Trophoblast cell (in vitro differentiated cells and primary cell): ENCODE data around the gene OSCAR.

Experiments
- DNase-seq, 2 donors: peaks; one replicate each; pipeline ENCODE4 v3.0.0-alpha.2; 2016
- H2AFZ ChIP-seq: 2 replicates; pipeline ENCODE4 v1.6.1; 2013; ENCODE audit warnings: low read length, moderate library complexity, mild to moderate bottlenecking; ENCODE audit not compliant: insufficient read depth, poor library complexity
- H2AK5ac ChIP-seq: 2 replicates; pipeline ENCODE4 v1.6.1; 2013; ENCODE audit warnings: mild to moderate bottlenecking, low read length
- H2BK120ac ChIP-seq: 2 replicates; pipeline ENCODE4 v1.6.1; 2013; ENCODE audit warnings: low read length, mild to moderate bottlenecking, moderate library complexity; ENCODE audit not compliant: insufficient read depth, poor library complexity
- H2BK12ac ChIP-seq: 2 replicates; pipeline ENCODE4 v1.6.1; 2013; ENCODE audit warnings: mild to moderate bottlenecking, low read length, moderate library complexity
- H2BK5ac ChIP-seq: 2 replicates; pipeline ENCODE4 v1.6.1; 2013; ENCODE audit warnings: low read length, low read depth, moderate library complexity, mild to moderate bottlenecking; ENCODE audit not compliant: poor library complexity
- H3K14ac ChIP-seq: 2 replicates; pipeline ENCODE4 v1.6.1; 2013; ENCODE audit warnings: mild to moderate bottlenecking, low read length
- H3K18ac ChIP-seq: 2 replicates; pipeline ENCODE4 v1.6.1; 2013; ENCODE audit warnings: mild to moderate bottlenecking, low read length
- H3K23ac ChIP-seq: 2 replicates; pipeline ENCODE4 v1.6.1; 2013; ENCODE audit warnings: low read length
- H3K27ac ChIP-seq: 2 replicates; pipeline ENCODE4 v1.5.1; 2013; ENCODE audit warnings: low read depth, mild to moderate bottlenecking, inconsistent platforms, low read length, moderate library complexity
- H3K27me3 ChIP-seq: 2 replicates; pipeline ENCODE4 v1.6.1; 2013; ENCODE audit warnings: inconsistent platforms, mild to moderate bottlenecking, low read length, moderate library complexity; ENCODE audit not compliant: insufficient read depth
- H3K36me3 ChIP-seq, 2 experiments: 1 replicate in 1 of 2; 2 replicates in 1 of 2; pipeline ENCODE4 v1.6.1; 2013; ENCODE audit warnings: low read length in 2 of 2, mild to moderate bottlenecking in 2 of 2, moderate library complexity in 1 of 2; ENCODE audit not compliant: insufficient read depth in 2 of 2, control insufficient read depth in 1 of 2
- H3K4ac ChIP-seq: 2 replicates; pipeline ENCODE4 v1.6.1; 2013; ENCODE audit warnings: low read depth, mild to moderate bottlenecking, low read length, moderate library complexity
- H3K4me1 ChIP-seq, 2 experiments: 1 replicate in 1 of 2; 2 replicates in 1 of 2; pipeline ENCODE4 v1.6.1; 2013; ENCODE audit warnings: low read length in 2 of 2, mild to moderate bottlenecking in 2 of 2, moderate library complexity in 1 of 2; ENCODE audit not compliant: insufficient read depth in 2 of 2, control insufficient read depth in 1 of 2
- H3K4me2 ChIP-seq: 2 replicates; pipeline ENCODE4 v1.6.1; 2013; ENCODE audit warnings: inconsistent platforms, mild to moderate bottlenecking, low read length, moderate library complexity
- H3K4me3 ChIP-seq: 2 replicates; pipeline ENCODE4 v1.5.1; 2013; ENCODE audit warnings: mild to moderate bottlenecking, low read depth, low read length, inconsistent platforms
- H3K79me1 ChIP-seq: one replicate; pipeline ENCODE4 v1.6.1; 2013; ENCODE audit warnings: low read length
- H3K79me2 ChIP-seq: 2 replicates; pipeline ENCODE4 v1.6.1; 2013; ENCODE audit warnings: low read length, mild to moderate bottlenecking; ENCODE audit not compliant: control insufficient read depth, insufficient read depth, poor library complexity
- H3K9ac ChIP-seq: 2 replicates; pipeline ENCODE4 v1.6.1; 2013; ENCODE audit warnings: mild to moderate bottlenecking, low read length
- H3K9me3 ChIP-seq: 2 replicates; pipeline ENCODE4 v1.6.1; 2013; ENCODE audit warnings: low read depth, mild to moderate bottlenecking, control low read depth, inconsistent platforms, low read length; ENCODE audit not compliant: insufficient read depth
- H4K12ac ChIP-seq: 2 replicates; pipeline ENCODE4 v1.6.1; 2013; ENCODE audit warnings: low read depth, mild to moderate bottlenecking, low read length, moderate library complexity
- H4K8ac ChIP-seq: 2 replicates; pipeline ENCODE4 v1.6.1; 2013; ENCODE audit warnings: low read depth, mild to moderate bottlenecking, low read length, moderate library complexity
- H4K91ac ChIP-seq: one replicate; pipeline ENCODE4 v1.6.1; 2013; ENCODE audit warnings: low read depth, mild to moderate bottlenecking, low read length, moderate library complexity
- WGBS: extraction: QIAGEN DNeasy Blood & Tissue Kit; methylation state at CpG from one replicate; pipeline ENCODE4 v1.1.7; 2013; ENCODE audit warnings: missing lambda C conversion rate; ENCODE audit not compliant: insufficient read length, insufficient coverage; ENCODE audit errors: extremely low coverage; 5-methylcytosine and 5-hydroxymethylcytosine counted together

The OSCAR gene

DNA sequence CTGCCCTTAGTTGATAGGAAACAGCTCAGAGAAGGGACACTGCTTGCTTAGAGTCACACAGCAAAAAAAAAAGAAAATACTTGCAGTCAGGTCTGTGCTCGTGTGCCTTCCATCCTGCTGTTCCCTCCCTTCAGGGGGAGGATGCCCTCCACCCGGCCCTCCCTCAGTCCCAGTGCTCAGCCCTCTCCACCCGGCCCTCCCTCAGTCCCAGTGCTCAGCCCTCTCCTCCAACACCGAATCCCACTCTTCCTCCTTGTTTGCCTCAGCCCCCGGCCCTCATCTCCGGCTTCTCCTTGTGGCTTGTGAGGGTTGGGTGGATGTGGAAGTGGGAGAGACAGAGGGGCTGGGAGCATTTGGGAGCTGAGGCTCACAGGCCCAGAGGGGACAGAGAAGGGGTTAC is 9.0 kb upstream of the OSCAR start:
- peaks cover 5% of the 10 kb centered on the region for H3K79me2 ChIP-seq
- H3K9me3 ChIP-seq, result no peaks in the 10 kb centered on the region
- no peak overlapping the region for H3K23ac ChIP-seq
- H3K14ac ChIP-seq, result no peak overlapping the region
- no peak overlapping the region for H2AFZ ChIP-seq
- no peak overlapping the region for H3K18ac ChIP-seq
- no peak overlapping the region for H2BK5ac ChIP-seq
- peaks cover 60 to 63% of the 10 kb centered on the region in 2 experiments for H3K36me3 ChIP-seq
- H2AK5ac ChIP-seq, result no peak overlapping the region
- H2BK120ac ChIP-seq, result no peak overlapping the region
- no peak for DNase-seq
- no peak overlapping the region for H3K4me3 ChIP-seq
- H4K12ac ChIP-seq, result no peak overlapping the region
- H3K4me1 ChIP-seq, result peaks cover 6 to 7% of the 10 kb centered on the region in 2 experiments
- peaks cover 4% of the 10 kb centered on the region for H3K79me1 ChIP-seq
- no peak overlapping the region for H4K8ac ChIP-seq
- no CpG with 5 or more reads among the region's 6 CpGs for WGBS
- no peak overlapping the region for H4K91ac ChIP-seq
- no peak overlapping the region for H3K4ac ChIP-seq
- no peak overlapping the region for H3K9ac ChIP-seq
- H3K27me3 ChIP-seq, result no peaks in the 10 kb centered on the region
- H2BK12ac ChIP-seq, result no peak overlapping the region
- H3K27ac ChIP-seq, result no peak overlapping the region
- H3K4me2 ChIP-seq, result no peak overlapping the region

DNA sequence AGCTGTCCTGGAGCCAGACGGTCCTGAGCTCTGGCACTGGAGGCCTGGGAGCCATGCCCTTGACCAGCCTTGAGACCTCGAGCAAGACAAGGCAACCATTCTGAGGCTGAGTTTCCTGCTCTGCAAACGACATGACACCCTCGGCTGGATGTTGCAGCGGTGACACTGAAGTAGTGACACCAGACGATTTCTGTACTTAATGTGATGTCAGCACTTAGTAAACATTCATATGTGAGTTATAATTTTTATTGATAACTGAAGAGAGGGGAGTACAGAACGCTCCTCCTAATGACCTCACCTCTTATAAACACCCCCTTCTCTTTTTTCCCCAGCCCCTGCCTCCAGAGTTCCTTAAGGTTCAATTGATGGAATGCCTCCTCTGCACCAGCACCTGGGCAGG is 7.9 kb upstream of the OSCAR start:
- Histone ChIP-seq H3K4ac (no peak overlapping the region), H3K14ac (no peak overlapping the region), H3K36me3 (peaks cover 56 to 61% of the 10 kb centered on the region in 2 experiments)

GRCh38 chr19:54107876-54108490 is 7.4 kb upstream of the OSCAR start:
- Histone ChIP-seq H4K12ac (no peak overlapping the region), H3K18ac (no peak overlapping the region), H3K4me2 (no peak overlapping the region), H2BK12ac (no peak overlapping the region), H3K27me3 (no peaks in the 10 kb centered on the region), H2AK5ac (no peak overlapping the region), H4K91ac (no peak overlapping the region), H3K79me2 (peaks cover 2% of the 10 kb centered on the region), H2BK120ac (no peak overlapping the region), H3K79me1 (peaks cover 2% of the 10 kb centered on the region), H2AFZ (no peak overlapping the region), H4K8ac (no peak overlapping the region), H3K23ac (no peak overlapping the region), H3K4me3 (no peak overlapping the region), H3K14ac (no peak overlapping the region), H3K4ac (no peak overlapping the region), H3K36me3 (peaks cover 56% of the 10 kb centered on the region in 2 experiments), H3K9ac (no peak overlapping the region), H3K9me3 (no peaks in the 10 kb centered on the region), H3K4me1 (peaks cover 0 to 4% of the 10 kb centered on the region in 2 experiments), H2BK5ac (no peak overlapping the region), H3K27ac (no peak overlapping the region)
- DNase-seq, result no peak
- no CpG with 5 or more reads among the region's 21 CpGs for WGBS

More for the DNA sequence above, 7.9 kb upstream of the OSCAR start:
- no peaks in the 10 kb centered on the region for H3K27me3 ChIP-seq
- H3K9ac ChIP-seq, result no peak overlapping the region
- H3K18ac ChIP-seq, result no peak overlapping the region
- H4K8ac ChIP-seq, result no peak overlapping the region
- H3K9me3 ChIP-seq, result no peaks in the 10 kb centered on the region
- H2BK12ac ChIP-seq, result no peak overlapping the region
- no peak overlapping the region for H4K12ac ChIP-seq
- H2BK120ac ChIP-seq, result no peak overlapping the region
- H3K4me3 ChIP-seq, result no peak overlapping the region
- DNase-seq, result no peak
- H2BK5ac ChIP-seq, result no peak overlapping the region
- no peaks in the 10 kb centered on the region for H3K79me1 ChIP-seq
- H2AK5ac ChIP-seq, result no peak overlapping the region
- H4K91ac ChIP-seq, result no peak overlapping the region
- H3K4me2 ChIP-seq, result no peak overlapping the region
- H3K23ac ChIP-seq, result no peak overlapping the region
- no peak overlapping the region for H2AFZ ChIP-seq
- H3K27ac ChIP-seq, result no peak overlapping the region
- no CpG with 5 or more reads among the region's 7 CpGs for WGBS
- peaks cover 0 to 2% of the 10 kb centered on the region in 2 experiments for H3K4me1 ChIP-seq
- H3K79me2 ChIP-seq, result no peaks in the 10 kb centered on the region

DNA sequence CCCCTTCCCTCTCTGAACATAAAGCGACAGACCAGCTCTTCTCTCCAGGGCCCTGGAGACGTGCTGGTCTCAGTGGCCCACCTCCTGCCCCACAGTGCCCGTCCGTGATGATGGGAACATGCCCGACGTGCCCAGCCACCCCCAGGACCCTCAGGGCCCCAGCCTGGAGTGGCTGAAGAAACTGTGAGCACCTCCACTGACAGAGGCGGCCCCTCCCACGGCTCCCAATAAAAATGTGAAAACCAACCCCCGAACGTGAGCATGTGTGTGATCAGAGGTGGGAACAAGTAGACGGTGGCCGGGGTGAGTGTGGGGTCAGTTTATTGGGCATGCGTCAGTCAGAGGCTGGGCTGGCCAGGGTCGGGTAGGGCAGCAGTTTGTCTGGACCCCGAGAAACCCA is 6.1 kb upstream of the OSCAR start:
- H3K36me3 ChIP-seq, result peaks cover 54 to 56% of the 10 kb centered on the region in 2 experiments
- H3K23ac ChIP-seq, result no peak overlapping the region
- no peak overlapping the region for H4K91ac ChIP-seq
- H3K27me3 ChIP-seq, result no peaks in the 10 kb centered on the region
- H3K18ac ChIP-seq, result no peak overlapping the region
- H3K4me3 ChIP-seq, result no peak overlapping the region
- no peak overlapping the region for H3K14ac ChIP-seq
- no peak overlapping the region for H2BK5ac ChIP-seq
- H2AFZ ChIP-seq, result no peak overlapping the region
- no peaks in the 10 kb centered on the region for H3K9me3 ChIP-seq
- H3K4ac ChIP-seq, result no peak overlapping the region
- H4K8ac ChIP-seq, result no peak overlapping the region
- peaks cover 7% of the 10 kb centered on the region for H3K79me1 ChIP-seq
- H3K9ac ChIP-seq, result no peak overlapping the region
- WGBS, result no CpG with 5 or more reads among the region's 15 CpGs
- no peak overlapping the region for H3K27ac ChIP-seq
- no peak for DNase-seq
- H2BK120ac ChIP-seq, result no peak overlapping the region
- H2AK5ac ChIP-seq, result no peak overlapping the region
- no peak overlapping the region for H2BK12ac ChIP-seq
- H3K4me2 ChIP-seq, result no peak overlapping the region
- peaks cover 0 to 7% of the 10 kb centered on the region in 2 experiments for H3K4me1 ChIP-seq
- peaks cover 5% of the 10 kb centered on the region for H3K79me2 ChIP-seq
- no peak overlapping the region for H4K12ac ChIP-seq
